ENCODE measurements around the gene DNAJC11.
"Not testable (repeated sequence)": the region's sequence is repeated elsewhere in the genome, so short reads cannot be mapped to it uniquely, and the experiment has no call there.

DNAJC11 gene, protein sequence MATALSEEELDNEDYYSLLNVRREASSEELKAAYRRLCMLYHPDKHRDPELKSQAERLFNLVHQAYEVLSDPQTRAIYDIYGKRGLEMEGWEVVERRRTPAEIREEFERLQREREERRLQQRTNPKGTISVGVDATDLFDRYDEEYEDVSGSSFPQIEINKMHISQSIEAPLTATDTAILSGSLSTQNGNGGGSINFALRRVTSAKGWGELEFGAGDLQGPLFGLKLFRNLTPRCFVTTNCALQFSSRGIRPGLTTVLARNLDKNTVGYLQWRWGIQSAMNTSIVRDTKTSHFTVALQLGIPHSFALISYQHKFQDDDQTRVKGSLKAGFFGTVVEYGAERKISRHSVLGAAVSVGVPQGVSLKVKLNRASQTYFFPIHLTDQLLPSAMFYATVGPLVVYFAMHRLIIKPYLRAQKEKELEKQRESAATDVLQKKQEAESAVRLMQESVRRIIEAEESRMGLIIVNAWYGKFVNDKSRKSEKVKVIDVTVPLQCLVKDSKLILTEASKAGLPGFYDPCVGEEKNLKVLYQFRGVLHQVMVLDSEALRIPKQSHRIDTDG

DNA sequence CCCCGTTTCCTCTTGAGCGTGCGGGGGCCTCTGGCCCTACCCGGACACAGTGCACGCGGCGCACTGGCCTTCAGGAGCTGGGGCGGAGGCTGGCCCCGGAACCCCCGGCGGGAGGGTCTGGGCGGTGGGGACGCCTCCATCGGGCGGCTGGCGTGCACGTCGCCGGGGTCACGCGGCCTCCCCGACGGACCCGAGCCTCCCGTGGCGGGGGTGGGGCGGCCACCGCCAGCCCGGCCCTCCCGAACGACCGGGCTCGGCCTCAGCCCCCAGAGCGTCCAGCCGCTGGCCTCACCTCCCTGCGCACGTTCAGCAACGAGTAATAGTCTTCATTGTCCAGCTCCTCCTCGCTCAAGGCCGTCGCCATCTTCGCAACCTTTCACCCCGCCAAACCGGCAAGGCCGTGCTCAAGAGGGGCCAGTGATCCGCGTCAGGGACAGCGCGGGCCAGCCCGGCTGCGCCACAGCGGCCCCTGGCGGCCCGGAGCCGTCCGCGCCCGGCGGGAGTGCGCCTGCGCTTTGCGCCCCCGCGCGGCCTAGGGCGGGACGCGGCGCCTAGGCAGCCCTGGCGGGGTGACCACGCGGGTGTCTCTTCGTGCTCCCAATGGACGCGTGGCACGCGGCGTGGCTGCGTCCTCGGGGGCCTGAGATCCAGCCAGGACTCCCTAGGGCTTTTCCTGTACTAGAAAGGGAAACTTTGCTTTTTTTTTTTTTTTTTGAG is at the start of gene DNAJC11:
Gene DNAJC11, minus strand, starts transcription at position 380 of the 717 bp plus-strand sequence. Its CDS starts 16 bp downstream, at position 364.
- DNase-seq (ENCODE audit: low spot score) = peak; percentile 98

DNA sequence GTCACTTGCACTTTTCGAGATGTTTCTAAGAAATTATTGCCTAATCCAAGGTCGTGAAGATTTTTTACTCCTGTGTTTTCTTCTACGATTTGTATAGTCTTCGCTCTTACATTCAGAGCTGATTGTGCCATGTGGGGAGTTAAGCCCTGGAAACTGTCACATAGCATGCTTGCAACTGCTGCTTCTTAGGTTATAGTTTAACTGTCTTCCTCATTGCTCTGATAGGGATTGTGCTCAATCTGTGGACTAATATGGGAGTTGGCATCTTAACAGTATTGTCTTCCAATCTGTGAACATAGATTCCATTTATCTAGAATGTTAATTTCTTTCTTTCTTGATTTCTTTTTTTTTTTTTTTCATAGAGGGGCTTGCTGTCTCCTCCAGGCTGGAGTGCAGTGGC is 48.9 kb upstream of the DNAJC11 start:
- DNase-seq (ENCODE audit: low spot score) = no peak

DNA sequence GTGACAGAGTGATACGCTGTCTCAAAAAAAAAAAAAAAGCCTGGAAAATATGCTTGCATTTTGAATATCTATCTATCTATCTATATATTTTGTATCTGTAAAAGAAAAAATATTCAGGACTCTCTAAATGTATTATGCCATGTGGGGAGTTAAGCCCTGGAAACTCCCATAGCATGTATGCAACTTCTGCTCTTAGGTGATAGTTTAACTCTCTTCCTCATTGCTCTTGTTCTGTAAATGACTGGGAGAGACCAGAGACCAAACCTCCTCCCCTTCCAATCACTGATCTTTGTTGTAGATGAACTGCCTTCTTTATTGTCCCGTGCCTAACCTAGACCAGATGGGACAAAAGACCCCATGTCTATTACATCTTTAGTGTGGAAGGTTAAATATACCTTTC is 46.1 kb upstream of the DNAJC11 start:
- no peak for DNase-seq (ENCODE audit: low spot score)

DNA sequence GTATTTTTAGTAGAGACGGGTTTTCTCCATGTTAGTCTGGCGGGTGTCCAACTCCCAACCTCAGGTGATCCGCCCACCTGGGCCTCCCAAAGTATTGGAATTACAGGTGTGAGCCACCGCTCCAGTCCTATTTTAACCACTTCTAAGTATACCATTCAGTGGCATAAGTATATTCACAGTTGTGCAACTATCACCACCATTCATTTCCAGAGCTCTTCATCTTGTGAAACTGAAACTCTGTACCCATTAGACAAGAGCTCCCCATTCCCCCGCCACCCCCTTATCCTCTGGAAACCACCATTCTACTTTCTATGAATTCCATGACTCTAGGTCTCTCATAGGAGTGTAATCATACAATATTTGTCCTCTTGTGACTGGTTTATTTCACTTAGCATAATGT is 43.5 kb upstream of the DNAJC11 start:
- no peak for DNase-seq (ENCODE audit: low spot score)

DNA sequence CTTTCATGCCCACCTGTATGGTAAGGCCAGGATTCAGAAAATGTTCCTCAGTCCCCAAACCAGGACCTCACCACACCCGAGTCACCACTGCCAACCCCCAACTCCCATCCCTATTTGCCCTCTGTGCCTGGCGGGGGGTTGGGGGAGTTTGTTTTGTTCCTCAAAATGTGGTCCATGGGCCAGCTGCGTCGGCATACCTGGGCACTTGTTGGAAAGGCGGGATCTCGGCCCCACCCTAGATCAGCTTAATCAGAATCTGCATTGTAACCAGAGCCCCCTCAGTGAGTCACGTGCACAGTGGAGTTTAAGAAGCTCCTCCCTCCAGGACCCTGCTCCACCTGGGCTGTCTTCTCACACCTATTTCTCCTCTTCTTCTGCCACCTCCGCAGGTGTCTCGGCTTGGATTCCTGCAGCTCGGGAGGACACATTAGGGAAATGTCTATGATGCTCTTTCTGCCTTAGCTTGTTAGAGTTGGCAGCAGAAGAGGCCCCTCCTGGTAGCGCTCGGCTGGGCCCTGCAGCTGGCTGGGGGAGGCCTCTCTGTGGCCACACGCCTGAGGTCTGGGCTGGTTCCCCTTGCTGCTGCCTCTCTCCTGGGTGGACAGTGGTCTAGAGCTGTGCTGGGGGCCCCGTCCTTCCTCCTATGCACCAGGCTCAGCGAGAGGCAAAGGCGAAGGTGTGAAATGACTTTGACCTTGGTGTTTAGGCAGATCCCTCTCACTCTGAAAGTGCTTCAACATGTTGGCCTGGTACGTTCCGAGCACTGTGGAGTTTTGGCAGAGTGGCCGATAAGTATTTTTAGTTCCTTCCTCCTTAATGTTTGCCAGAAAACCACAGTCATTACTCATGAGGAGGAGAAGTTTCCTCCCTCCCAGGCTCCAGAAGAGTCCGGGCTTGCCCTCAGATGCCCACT is 41.8 kb upstream of the DNAJC11 start:
- DNase-seq (ENCODE audit: low spot score) = peak; percentile 85

DNA sequence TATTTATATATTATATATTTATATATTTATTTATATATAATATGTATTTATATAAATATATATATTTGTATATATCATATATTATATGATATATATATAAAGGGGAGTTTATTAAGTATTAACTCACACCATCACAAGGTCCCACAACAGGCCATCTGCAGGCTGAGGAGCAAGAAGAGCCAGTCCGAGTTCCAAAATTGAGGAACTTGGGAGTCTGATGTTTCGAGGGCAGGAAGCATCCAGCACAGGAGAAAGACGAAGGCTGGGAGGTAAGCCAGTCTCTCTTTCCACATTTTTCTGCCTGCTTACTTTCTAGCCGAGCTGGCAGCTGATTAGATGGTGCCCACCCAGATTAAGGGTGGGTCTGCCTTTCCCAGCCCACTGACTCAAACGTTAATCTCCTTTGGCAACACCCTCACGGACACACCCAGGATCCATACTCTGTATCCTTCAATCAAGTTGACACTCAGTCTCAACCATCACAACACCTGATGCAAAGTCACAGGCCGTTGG is 41.1 kb upstream of the DNAJC11 start:
- not testable (repeated sequence) for DNase-seq (ENCODE audit: low spot score)

DNA sequence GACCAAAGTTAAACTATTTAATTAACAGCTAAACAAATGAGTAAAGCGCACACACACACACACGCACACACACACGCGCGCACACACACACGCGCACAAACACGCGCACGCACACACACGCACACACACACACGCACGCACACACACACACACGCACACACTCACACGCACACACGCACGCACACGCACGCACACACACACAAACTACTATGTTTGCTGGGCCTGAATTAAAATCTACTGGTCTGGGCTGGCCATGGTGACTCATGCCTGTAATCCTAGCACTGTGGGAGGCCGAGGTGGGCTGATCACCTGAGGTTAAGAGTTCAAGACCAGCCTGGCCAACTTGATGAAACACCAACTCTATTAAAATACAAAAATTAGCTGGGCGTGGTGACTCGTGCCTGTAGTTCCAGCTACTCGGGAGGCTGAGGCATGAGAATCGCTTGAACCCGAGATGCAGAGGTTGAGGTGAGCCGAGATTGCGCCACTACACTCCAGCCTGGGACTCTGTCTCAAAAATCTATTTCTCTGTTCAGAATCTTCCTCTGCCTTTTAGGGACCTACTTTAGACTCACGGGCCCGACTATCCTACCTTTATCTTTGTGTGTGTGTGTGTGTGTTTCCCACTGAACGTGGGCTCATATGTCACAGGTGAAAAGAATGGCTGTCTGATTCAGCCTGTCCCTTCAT is 37.5 kb upstream of the DNAJC11 start:
- no peak for DNase-seq (ENCODE audit: low spot score)

DNA sequence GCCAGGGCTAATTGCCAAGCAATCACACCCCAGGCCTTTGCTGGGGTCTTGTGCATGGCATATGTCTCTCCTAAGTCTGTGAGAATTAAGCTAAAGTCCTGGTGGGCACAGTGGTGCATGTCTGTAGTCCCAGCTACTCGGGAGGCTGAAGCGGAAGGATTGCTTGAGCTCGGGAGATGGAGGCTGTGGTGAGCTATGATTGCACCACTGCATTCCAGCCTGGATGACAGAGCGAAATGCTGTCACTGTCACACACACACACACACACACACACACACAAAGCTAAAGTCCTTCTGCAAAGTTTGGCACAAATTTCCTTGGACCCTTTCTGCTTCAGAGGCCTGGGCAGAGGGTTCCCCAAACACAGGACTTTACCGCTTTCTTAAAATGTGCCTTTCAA is 31.3 kb upstream of the DNAJC11 start:
- no peak for DNase-seq (ENCODE audit: low spot score)

DNA sequence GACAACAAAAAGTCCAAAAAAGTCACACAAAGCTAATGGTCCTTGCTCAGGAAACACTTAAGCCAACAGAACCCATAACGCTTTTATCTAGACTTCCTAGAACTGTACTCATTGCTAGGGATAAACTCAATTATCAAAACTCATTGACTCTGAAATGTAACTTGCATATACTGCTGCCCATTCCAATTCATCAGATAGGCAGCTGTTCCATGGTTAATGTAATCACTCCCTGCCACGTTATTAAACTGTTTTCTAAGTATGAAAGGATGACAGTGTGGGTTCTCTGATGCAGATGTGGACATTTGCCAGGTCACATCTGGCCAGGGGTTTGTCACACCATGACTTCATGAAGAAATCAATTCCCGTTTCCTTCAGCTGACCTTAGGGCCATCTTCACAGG is 30.3 kb upstream of the DNAJC11 start:
- no peak for DNase-seq (ENCODE audit: low spot score)

DNA sequence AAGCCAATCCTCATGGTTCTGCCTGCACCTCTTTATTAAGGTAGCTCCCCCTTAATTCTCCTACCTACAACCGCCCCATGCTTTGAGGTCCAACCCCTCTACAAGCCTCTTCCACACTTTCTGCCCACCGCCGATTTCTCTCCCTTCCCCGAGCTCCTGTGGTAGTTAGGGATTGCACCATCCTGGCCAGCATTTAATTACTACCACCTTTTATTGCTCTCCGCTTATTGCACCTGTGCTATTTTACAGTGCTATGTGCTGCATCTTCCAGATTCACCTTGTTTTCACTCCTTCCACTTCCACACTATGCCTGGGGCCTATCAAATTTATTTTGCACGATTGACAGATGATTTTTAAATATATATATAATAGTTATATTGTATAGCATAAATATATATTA is 29.3 kb upstream of the DNAJC11 start:
- DNase-seq (ENCODE audit: low spot score) = no peak

DNA sequence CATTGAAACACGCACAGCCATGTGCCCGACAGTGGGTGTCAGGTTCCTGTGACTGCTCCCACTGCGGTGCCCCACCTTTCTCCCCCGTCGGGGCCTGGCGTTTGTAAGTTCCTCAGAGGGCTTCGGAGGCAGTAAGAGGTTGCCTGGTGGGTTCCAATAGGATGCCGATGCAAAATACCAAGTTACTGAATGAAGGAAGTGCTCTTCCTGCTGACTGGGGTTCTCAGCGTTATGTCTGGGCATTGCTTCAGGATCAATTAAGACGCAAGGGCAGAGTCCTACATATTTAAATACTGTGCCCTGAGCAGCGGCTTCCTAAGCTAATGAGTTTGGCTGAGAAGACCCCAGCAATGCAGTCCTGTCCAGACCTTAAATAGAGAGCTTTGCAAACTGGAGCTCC is 28.9 kb upstream of the DNAJC11 start:
- DNase-seq (ENCODE audit: low spot score) = no peak

DNA sequence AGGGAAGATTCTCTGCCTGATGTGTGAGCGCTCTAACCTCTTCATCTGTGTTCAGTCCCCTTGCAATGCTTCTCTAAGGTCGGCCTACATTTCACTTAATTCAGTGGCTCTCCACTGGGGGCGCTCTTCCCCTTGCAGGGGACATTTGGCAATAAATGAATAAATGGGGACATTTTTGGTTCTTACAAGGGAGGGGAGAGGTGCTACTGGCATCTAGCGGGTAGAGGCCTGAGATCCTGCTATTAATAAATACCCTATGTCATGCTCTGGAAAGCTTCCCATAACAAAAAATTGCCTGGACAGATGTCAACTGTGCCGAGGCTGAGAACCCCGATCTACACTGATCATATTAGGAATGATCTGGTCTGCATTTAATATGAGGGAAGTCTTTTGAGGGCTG is 25.9 kb upstream of the DNAJC11 start:
- DNase-seq (ENCODE audit: low spot score) = peak; percentile 71

DNA sequence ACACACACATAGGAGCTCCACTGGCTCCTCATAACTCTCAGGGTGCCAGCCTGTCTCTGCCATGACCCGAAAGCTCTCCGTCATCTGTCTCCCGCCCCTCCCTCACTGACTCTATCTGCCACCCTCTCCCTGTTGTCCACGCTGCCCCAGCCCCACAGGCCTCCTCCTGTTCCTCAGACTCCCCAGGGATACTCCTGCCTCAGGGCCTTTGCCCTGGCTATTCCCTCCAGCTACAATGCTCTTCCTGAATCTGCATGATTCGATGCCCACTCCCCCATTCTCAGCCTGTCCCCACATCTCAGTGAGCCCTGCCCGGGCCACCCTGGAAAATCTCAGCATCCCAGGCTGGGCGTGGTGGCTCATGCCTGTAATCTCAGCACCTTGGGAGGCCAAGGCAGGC is 24.6 kb upstream of the DNAJC11 start:
- no peak for DNase-seq (ENCODE audit: low spot score)

DNA sequence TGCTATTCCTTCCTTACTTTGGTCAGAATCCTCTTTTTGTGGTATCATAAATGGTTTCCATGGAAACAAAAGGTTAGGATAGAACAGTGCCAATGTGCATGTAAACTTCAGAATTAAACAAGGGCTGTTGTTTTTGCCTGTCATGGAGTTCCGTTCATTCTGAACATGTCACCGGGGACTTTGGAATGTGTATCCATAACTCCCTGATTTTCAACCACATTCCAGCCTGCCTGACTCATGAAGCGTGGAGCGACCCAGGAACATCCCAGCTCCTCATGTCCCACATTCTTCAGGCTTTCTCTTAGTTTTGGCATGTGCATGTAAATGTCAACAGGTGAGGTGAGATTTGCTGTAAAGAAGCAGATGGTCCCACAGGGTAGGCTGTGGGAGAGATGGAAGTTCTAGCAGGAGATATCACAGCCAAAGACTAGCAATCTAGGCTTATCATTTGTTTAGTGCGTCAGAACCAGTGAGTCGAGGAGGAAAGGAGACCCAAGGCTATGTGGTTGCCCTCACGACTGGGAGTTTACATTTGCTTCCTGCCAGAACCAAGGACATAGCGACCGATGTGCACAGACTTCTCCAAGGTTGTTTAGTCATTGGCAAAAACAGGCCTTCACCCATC is 23.0 kb upstream of the DNAJC11 start:
- DNase-seq (ENCODE audit: low spot score) = peak; percentile 80

DNA sequence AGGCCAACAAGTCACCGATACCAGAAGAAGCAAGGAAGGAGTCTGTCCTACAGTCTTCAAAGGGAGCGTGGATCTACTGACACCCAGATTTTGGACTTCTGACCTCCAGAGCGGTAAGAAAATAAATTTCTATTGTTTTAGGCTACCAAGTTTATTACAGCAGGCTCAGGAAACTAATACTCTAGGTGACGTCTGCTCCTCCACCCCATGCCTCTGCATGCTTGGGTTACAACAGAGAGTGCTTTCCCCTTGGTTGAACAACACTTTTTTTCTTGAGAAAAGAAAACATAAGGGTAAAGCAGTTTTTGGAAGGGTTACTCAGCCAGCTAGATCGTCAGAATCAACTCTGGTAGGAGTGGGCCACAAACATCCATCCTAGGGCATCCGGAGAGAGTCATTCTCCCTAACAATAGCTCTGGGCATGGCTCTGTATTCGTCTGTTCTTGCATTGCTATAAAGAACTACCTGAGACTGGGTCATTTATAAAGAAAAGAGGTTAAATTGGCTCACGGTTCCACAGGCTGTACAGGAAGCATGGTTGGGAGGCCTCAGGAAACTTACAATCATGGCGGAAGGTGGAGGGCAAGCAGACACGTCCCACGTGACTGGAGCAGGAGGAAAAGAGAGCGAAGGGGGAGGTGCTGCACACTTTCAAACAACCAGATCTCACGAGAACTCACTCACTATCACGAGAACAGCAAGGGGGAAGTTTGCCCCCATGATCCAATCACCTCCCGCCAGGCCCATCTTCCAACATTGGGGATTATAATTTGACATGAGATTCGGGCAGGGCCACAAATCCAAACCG is 22.2 kb upstream of the DNAJC11 start:
- DNase-seq (ENCODE audit: low spot score) = no peak

DNA sequence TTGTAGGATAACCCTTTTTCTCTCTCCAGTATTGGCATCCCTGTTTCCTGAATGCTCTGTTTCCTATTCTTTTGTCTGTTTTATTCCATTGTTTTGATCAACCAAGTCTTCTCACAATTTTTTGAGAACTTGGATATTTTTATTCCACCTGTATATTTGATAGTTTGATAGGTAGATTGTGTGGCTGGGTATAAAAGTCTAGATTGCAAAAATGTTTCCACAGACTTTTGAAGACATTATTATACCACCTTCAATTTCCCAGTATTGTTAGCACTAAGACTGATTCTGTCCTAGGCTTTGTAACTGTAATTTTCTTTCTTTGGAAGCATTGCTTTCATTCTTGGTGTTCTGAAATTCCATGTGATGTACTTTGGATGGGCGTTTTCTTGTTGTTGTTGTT is 9.6 kb upstream of the DNAJC11 start:
- DNase-seq (ENCODE audit: low spot score) = no peak

DNA sequence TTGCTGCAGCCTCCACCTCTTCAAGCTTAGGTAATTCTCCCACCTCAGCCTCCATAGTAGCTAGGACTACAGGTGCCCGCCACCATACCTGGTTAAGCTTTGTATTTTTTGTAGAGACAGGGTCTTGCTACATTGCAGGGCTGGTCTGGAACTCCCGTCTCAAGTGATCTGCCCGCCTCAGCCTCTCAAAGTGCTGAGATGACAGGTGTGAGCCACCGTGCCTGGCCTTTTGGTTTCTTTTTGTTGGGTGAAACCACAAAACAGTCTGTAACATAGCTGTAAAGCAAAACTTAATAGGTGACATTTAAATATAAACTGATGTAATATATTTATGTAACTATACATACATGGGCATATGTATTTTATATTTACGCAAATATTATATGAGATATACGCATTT is 3.1 kb upstream of the DNAJC11 start:
- DNase-seq (ENCODE audit: low spot score) = no peak

DNA sequence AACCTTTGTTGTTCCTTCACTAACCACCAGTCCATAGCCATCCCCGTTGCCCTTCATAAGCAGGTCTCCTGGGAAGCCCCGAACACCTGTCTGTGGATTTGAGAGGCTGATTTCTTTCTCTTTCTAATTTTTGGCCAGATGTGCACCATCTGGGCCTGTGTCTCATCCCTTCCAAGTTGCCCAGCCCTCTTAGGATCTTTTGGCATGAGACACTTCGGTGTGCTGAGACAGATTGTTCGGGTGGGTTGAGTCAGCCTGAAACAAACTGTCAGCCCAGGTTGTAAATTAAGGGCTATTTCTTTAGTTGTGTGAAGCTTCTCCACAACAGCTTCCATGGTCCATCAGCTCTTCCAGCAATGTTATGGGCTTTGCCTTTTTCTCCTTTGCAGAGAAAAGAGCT is 1.4 kb upstream of the DNAJC11 start:
- peak; percentile 14 for DNase-seq (ENCODE audit: low spot score)

DNA sequence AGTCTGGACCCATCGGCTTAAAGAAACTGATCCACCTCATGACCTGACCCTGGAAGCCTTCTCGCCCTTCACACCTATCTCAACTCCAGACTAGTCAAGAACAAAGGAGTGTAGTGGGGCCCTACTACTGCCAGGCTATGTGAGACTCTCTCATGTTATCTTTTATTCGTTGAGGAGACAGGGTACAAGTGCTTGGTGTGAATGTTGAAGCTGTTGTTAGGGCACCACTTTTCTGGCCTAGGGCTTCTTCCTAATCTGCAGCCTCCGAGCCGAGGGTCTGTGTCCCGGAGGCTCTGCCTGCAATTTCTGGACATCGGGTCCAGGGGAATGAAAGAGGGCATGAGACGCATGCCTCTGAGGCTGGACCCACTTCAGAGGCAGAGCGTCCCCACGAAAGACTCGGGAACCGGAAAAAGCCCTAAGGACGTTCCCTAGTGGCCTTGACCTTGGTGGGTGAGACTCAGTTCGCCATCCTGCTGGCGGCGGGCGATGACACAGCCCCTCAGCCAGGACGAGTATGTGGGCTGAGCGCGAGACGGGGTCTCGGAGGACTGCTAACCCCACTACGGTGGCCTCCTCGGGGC is 671 bp downstream of the DNAJC11 start:
- peak; percentile 38 for DNase-seq (ENCODE audit: low spot score)

DNA sequence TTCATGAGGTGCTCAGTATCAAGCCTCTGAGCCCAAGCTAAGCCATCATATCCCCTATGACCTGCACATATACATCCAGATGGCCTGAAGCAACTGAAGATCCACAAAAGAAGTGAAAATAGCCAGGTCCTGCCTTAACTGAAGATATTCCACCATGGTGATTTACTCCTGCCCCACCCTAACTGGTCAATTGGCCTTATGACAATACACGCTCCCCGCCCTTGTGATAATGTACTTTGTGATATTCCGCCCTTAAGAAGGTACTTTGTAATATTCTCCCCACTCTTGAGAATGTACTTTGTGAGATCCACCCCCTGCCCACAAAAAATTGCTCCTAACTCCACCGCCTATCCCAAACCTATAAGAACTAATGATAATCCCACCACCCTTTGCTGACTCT is 1.7 kb downstream of the DNAJC11 start:
- DNase-seq (ENCODE audit: low spot score) = not testable (repeated sequence)

All from GM03348 (cell line).